ENCODE results near the gene SMCP.

The SMCP gene

DNA sequence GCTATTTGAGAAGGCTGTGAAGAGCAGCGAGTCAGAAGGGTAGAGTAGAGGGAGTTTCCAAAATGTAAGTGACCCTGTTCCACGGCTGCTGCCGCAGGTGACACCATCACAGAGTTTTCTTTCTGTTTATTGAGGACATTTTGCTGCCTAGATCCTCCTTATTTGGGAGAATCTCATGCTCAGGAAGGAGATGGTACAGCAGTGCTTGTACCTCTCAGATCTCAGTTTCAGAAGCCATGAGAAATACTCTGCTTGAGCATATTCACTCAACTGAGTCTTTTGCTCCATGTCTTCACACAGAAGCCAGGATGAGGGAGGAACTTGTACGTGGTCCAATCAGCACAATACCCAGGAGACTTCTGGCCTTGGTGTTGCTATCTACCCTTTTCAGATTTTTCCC lies 16.7 kb upstream of the SMCP start:
- TF ChIP-seq CTCF (IDR thresholded peaks at IDR 0.05; ENCODE audit: insufficient read depth, low read depth, low read length, missing control alignments): no peak
- DNase-seq (ENCODE audit: low read depth): no peak
- H3K4me3 ChIP-seq (ENCODE audit: low read depth, low read length): no peak overlapping the region

GRCh38 chr1:152864443-152864842 lies 13.7 kb upstream of the SMCP start:
- no peak overlapping the region for H3K4me3 ChIP-seq (ENCODE audit: low read depth, low read length)
- no peak for DNase-seq (ENCODE audit: low read depth)
- no peak for TF ChIP-seq CTCF (IDR thresholded peaks at IDR 0.05; ENCODE audit: insufficient read depth, low read depth, low read length, missing control alignments)

DNA sequence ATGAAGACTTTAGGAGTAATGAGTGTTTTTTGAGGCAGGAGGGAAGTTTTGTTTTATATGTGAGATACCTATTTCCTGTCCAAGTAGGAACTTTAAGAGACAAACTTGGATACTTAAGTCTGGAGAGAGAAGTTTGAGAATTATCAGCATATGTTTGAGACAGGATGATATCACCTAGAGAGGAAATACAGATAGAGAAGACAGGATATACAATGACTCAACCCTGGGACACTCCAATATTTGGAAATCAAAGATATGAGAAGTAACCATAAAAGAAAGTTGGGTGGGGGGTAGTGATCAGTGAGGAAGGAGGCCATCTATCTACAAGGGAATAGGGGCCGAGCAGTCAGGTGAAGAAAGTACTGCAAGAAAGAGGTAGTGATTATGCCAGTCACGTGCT lies 11.8 kb upstream of the SMCP start:
- no peak for DNase-seq (ENCODE audit: low read depth)
- H3K4me3 ChIP-seq (ENCODE audit: low read depth, low read length): no peak overlapping the region
- no peak for TF ChIP-seq CTCF (IDR thresholded peaks at IDR 0.05; ENCODE audit: insufficient read depth, low read depth, low read length, missing control alignments)

DNA sequence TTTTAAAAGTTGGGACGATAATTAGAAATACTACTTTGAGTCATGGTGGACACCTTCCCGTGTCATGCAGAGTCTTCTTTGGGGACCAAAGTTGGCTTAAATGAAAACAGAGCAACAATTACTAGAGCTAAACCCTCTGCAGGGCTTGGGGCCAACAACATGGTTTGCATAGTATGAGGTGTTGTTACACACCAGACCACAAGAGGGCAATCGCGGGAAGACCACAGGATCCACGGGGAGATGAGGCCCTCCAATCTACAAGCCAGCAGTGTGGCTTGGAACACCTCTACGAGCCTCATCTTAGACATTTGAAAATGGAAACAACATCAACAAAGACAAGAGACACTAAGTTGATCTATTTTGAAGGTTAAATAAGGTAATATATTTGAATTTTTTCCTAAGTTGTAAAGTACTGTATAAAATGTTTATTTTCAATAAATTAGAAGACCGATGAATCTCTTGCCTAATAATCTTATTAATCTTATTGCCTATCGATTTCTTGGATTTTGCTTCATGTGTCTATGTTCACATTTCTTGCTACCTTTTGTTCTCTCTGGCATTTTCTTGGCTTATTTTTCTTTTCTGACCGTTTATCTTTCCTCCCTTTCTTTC lies 8.2 kb upstream of the SMCP start:
- DNase-seq (ENCODE audit: low read depth): peak; percentile 84
- H3K4me3 ChIP-seq (ENCODE audit: low read depth, low read length): no peak overlapping the region
- peak; percentile 80 for TF ChIP-seq CTCF (IDR thresholded peaks at IDR 0.05; ENCODE audit: insufficient read depth, low read depth, low read length, missing control alignments)

GRCh38 chr1:152870831-152871730 lies 7.0 kb upstream of the SMCP start:
- H3K4me3 ChIP-seq (ENCODE audit: low read depth, low read length): no peak overlapping the region
- TF ChIP-seq CTCF (IDR thresholded peaks at IDR 0.05; ENCODE audit: insufficient read depth, low read depth, low read length, missing control alignments): peak; percentile 36
- peak; percentile 48 for DNase-seq (ENCODE audit: low read depth)

DNA sequence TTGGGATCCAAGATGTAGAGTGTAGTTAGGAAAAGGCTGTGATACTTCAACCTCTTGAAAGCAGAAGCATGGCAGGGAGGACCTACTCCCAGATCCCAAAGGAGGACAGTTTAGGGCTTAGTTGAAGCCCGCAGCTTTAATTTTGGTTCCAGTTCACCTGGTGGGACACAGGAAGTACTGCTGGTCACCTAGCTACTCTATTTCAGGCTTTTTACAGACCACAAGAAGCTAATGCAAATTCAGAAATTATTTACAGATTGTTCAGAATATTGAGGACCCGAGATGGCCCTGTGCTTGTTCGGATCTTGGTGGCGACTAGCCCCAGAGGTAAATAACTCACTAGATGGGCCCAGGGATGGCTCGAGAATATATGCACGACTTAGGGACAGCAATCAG lies 6.4 kb upstream of the SMCP start:
- TF ChIP-seq CTCF (IDR thresholded peaks at IDR 0.05; ENCODE audit: insufficient read depth, low read depth, low read length, missing control alignments): no peak
- peak overlapping the region; percentile 25 for H3K4me3 ChIP-seq (ENCODE audit: low read depth, low read length)
- DNase-seq (ENCODE audit: low read depth): peak; percentile 60

All from GM12865 (cell line).